ACC112 (cell line): ENCODE results near the gene E2F3.

Experiments used
- H2AFZ ChIP-seq: fragments of 200-600 bp; sonication (generic); one replicate; pipeline ENCODE4 v1.6.0; 2017; ENCODE audit warnings: antibody characterized with exemption, low read length; ENCODE audit not compliant: unreplicated experiment
- H3K27ac ChIP-seq: fragments of 200-600 bp; sonication (generic); 2 replicates; pipeline ENCODE4 v1.5.1; 2014; ENCODE audit warnings: low read depth, mild to moderate bottlenecking, antibody characterized with exemption, low read length, moderate library complexity
- H3K27me3 ChIP-seq: fragments of 200-600 bp; sonication (generic); 2 replicates; pipeline ENCODE4 v1.6.1; 2014; ENCODE audit warnings: mild to moderate bottlenecking, antibody characterized with exemption, low read length, moderate library complexity, mixed read lengths; ENCODE audit not compliant: insufficient read depth
- H3K36me3 ChIP-seq: fragments of 200-600 bp; sonication (generic); 2 replicates; pipeline ENCODE4 v1.6.1; 2016; ENCODE audit warnings: mild to moderate bottlenecking, antibody characterized with exemption, low read length, moderate library complexity, mixed read lengths; ENCODE audit not compliant: insufficient read depth
- H3K4me1 ChIP-seq: fragments of 200-600 bp; sonication (generic); one replicate; pipeline ENCODE4 v1.6.1; 2016; ENCODE audit warnings: low read length, mixed read lengths; ENCODE audit not compliant: insufficient read depth, unreplicated experiment, control insufficient read depth
- H3K4me3 ChIP-seq: fragments of 200-600 bp; sonication (generic); 2 replicates; pipeline ENCODE4 v1.5.1; 2014; ENCODE audit warnings: mild to moderate bottlenecking, low read depth, low read length
- H3K79me2 ChIP-seq: fragments of 200-600 bp; sonication (generic); one replicate; pipeline ENCODE4 v1.6.0; 2016; ENCODE audit warnings: low read length; ENCODE audit not compliant: control insufficient read depth, unreplicated experiment, insufficient read depth

The E2F3 gene

DNA sequence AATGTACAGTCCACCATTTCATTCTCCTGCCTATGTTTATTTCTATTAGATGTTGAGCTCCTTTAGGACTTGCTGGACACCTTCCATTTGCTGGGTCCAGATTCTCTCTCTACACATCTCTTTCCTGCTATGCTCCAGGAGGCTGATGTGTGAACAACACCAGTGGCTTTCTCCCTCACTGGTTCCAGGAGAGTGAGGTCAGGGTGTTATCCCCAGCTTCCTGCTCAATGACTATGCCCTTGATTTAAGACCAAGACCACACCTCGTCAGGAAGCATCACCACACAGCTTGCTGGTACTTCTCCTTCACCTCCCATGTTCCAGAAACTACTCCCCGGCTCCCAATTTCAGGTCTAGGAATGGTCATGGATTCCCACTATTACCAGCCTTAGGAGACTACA, 31.3 kb upstream of the E2F3 start:
- H3K4me3 ChIP-seq = no peak overlapping the region
- no peaks in the 10 kb centered on the region for H3K36me3 ChIP-seq
- no peaks in the 10 kb centered on the region for H3K27me3 ChIP-seq
- no peaks in the 10 kb centered on the region for H3K4me1 ChIP-seq
- no peaks in the 10 kb centered on the region for H3K79me2 ChIP-seq
- no peak overlapping the region for H2AFZ ChIP-seq
- no peak overlapping the region for H3K27ac ChIP-seq

GRCh38 chr6:20370801-20371200, 30.9 kb upstream of the E2F3 start:
- H3K4me1 ChIP-seq = no peaks in the 10 kb centered on the region
- no peak overlapping the region for H2AFZ ChIP-seq
- H3K27ac ChIP-seq = no peak overlapping the region
- H3K4me3 ChIP-seq = no peak overlapping the region
- no peaks in the 10 kb centered on the region for H3K36me3 ChIP-seq
- no peaks in the 10 kb centered on the region for H3K27me3 ChIP-seq
- H3K79me2 ChIP-seq = no peaks in the 10 kb centered on the region

DNA sequence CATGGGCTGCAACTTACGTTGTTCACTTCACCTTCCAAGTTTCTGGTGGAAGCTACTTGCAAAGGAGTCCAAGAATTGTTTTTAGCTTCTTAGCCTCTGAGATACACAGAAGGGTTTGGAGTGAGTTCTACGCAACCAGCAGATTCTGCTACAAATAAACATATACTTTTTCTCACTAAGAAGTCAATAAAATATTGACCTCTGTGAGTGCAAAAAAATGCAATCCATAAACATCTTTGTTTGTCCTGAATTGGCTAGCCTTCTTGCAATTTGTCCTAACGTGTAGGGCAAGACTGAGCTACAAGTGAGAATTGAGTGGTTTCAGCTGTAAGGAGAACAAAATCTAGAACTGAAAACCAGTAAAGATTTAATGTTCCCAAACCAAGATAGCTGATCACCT, 26.2 kb upstream of the E2F3 start:
- H3K27me3 ChIP-seq = no peaks in the 10 kb centered on the region
- no peak overlapping the region for H3K4me3 ChIP-seq

DNA sequence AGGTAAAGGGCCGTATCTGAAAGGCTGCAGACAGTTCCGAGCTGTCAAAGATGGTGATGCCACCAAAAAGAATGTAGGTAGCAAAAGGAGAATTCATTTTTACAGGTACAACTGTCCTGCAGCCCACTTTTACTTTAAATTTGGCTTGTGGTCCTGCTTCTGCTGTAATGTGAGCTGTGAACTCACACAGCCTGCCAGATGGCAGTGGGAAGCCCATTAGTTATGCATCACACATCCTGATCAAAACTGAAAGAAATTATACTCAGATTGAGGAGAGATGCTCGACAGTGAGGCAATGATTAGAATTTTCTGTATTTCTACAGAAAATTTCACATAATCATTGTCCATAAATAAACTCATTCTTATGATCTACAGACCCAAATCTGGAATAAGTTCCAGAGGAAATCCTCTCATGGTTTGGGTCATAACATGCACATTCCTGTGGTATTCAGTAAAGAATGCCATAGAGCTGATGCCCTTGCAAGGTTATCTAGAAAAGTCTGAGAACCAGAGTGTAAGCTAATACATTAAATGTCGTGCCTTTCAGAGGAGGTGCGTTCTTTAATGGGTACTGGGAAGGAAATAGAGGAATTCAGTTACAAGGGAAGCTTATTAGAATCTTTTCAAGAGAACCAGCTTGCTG, 23.9 kb upstream of the E2F3 start:
- Histone ChIP-seq H2AFZ (peak overlapping the region; percentile 41), H3K36me3 (no peaks in the 10 kb centered on the region), H3K4me3 (peak overlapping the region; percentile 17; the same call in 1 of the 2 replicates), H3K27ac (peak overlapping the region; percentile 48), H3K4me1 (peaks cover 33% of the 10 kb centered on the region), H3K27me3 (no peaks in the 10 kb centered on the region), H3K79me2 (no peaks in the 10 kb centered on the region)

More for the DNA sequence above, 26.2 kb upstream of the E2F3 start:
- Histone ChIP-seq H3K4me1 (peaks cover 33% of the 10 kb centered on the region), H3K36me3 (no peaks in the 10 kb centered on the region), H3K79me2 (no peaks in the 10 kb centered on the region), H2AFZ (no peak overlapping the region), H3K27ac (no peak overlapping the region)

- Histone ChIP-seq H3K4me1 (peaks cover 33% of the 10 kb centered on the region), H3K27ac (peak overlapping the region; percentile 13; the same call in 1 of the 2 replicates), H3K4me3 (no peak overlapping the region), H2AFZ (no peak overlapping the region), H3K79me2 (no peaks in the 10 kb centered on the region), H3K36me3 (no peaks in the 10 kb centered on the region), H3K27me3 (no peaks in the 10 kb centered on the region)
These were observed 22.4 kb upstream of the E2F3 start for GRCh38 chr6:20379231-20379630.

DNA sequence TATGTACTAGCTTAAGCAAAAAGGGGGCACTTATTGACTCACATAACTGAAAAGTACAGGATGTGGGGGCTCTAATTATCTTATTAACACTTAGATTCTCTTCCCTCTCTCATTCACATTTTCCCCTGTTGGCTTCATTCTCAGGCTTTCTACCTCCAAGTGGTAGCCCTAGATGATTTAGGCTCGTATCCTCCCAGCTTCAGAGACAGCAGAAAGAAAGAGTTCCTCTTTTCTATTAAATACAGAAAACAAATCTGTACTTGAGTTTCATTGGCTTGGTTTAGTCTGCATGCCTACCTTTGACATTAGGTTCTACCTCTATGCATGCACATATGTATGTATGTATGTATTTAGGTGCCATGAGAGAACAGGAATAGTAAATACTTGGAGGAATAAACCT, 15.5 kb upstream of the E2F3 start:
- Histone ChIP-seq H3K27me3 (no peaks in the 10 kb centered on the region), H3K27ac (no peak overlapping the region), H3K4me1 (no peaks in the 10 kb centered on the region), H3K4me3 (no peak overlapping the region), H2AFZ (no peak overlapping the region), H3K79me2 (no peaks in the 10 kb centered on the region), H3K36me3 (no peaks in the 10 kb centered on the region)

- H3K36me3 ChIP-seq = no peaks in the 10 kb centered on the region
- no peak overlapping the region for H3K4me3 ChIP-seq
- H3K79me2 ChIP-seq = no peaks in the 10 kb centered on the region
- no peak overlapping the region for H2AFZ ChIP-seq
- no peaks in the 10 kb centered on the region for H3K4me1 ChIP-seq
- no peak overlapping the region for H3K27ac ChIP-seq
- no peaks in the 10 kb centered on the region for H3K27me3 ChIP-seq
These were observed 12.6 kb upstream of the E2F3 start for GRCh38 chr6:20389066-20389465.

DNA sequence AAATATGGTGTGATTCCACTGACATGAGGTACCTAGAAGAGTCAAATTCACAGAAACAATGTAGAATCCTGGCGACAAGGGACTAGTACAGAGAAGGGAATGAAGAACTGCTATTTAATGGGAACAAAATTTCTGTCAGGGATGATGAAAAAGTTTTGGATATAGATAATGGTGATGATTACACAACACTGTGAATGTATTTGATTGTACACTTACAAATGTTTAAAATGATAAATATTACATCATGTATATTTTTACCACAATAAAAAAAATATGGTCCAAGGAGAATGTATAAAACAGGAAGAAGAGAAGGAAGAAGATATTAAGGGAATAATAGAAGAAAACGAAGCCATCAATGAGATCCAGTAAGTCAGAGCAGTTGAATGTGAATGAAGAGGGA, 8.4 kb upstream of the E2F3 start:
- H3K4me3 ChIP-seq = no peak overlapping the region
- H3K4me1 ChIP-seq = no peaks in the 10 kb centered on the region
- peaks cover 10% of the 10 kb centered on the region; the same call in 1 of the 2 replicates for H3K27me3 ChIP-seq
- no peaks in the 10 kb centered on the region for H3K79me2 ChIP-seq
- no peak overlapping the region for H2AFZ ChIP-seq
- H3K36me3 ChIP-seq = no peaks in the 10 kb centered on the region
- H3K27ac ChIP-seq = no peak overlapping the region

GRCh38 chr6:20399518-20399917, 2.2 kb upstream of the E2F3 start:
- peaks cover 17% of the 10 kb centered on the region for H3K79me2 ChIP-seq
- H2AFZ ChIP-seq = no peak overlapping the region
- no peak overlapping the region for H3K4me3 ChIP-seq
- H3K27ac ChIP-seq = no peak overlapping the region
- H3K36me3 ChIP-seq = no peaks in the 10 kb centered on the region
- H3K27me3 ChIP-seq = peaks cover 10% of the 10 kb centered on the region; the same call in 1 of the 2 replicates
- H3K4me1 ChIP-seq = no peaks in the 10 kb centered on the region

GRCh38 chr6:20400456-20401204, 1.0 kb upstream of the E2F3 start:
- Histone ChIP-seq H3K4me1 (no peaks in the 10 kb centered on the region), H3K27me3 (peaks cover 10% of the 10 kb centered on the region; the same call in 1 of the 2 replicates), H2AFZ (peak overlapping the region; percentile 78), H3K27ac (no peak overlapping the region; the same call in 1 of the 2 replicates), H3K79me2 (peaks cover 28% of the 10 kb centered on the region), H3K36me3 (no peaks in the 10 kb centered on the region), H3K4me3 (peak overlapping the region; percentile 82)

DNA sequence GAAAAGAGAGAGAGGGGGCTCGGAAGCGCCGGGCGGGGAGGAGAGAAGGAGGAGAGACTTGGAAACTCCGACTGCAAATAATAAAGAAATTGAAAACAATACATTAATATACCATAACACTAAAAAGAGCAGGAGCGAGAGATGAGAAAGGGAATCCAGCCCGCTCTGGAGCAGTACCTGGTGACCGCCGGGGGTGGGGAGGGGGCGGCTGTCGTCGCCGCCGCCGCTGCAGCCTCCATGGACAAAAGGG, 338 bp downstream of the E2F3 start:
- H3K4me3 ChIP-seq = peak overlapping the region; percentile 89
- no peaks in the 10 kb centered on the region for H3K4me1 ChIP-seq
- H3K27me3 ChIP-seq = no peaks in the 10 kb centered on the region
- peak overlapping the region; percentile 86 for H3K27ac ChIP-seq
- peaks cover 42% of the 10 kb centered on the region for H3K79me2 ChIP-seq
- peaks cover under 1% of the 10 kb centered on the region; the same call in 1 of the 2 replicates for H3K36me3 ChIP-seq
- H2AFZ ChIP-seq = peak overlapping the region; percentile 13
